ENCODE measurements around the gene OR2A1.
"Not testable (repeated sequence)": the region's sequence is repeated elsewhere in the genome, so short reads cannot be mapped to it uniquely, and the experiment has no call there.

Gene OR2A1, protein sequence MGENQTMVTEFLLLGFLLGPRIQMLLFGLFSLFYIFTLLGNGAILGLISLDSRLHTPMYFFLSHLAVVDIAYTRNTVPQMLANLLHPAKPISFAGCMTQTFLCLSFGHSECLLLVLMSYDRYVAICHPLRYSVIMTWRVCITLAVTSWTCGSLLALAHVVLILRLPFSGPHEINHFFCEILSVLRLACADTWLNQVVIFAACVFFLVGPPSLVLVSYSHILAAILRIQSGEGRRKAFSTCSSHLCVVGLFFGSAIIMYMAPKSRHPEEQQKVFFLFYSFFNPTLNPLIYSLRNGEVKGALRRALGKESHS

DNA sequence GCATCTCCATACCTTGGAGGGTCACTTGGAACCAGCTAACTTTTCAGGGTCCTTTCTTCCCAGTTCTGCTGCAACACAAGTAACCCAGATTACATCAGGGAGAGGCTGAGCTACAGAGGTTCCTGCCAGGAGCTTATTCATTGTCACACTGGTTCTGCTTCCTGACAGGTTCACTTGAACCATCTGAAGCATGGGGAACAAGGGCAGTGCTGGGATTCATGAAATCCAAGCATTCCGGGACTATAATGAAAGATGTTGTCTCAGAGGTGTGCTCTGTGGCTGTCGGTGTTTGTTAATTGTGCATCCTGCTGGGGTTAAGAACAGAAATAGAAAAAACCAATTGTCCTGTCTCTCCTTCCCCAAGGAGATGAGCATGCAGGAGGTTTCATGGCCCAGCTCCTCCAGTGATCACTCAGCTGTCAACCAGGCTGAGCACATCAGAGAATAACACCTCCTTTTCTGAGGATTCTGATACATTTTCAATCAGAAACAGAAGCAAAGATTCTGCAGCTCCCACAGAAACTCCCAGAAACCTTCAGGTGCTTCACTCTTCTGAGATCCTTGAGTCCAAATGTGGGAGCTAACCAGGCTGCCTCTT is at the start of gene OR2A1:
Gene OR2A1, plus strand, starts transcription at position 548 of the 598 bp plus-strand sequence. CDS start 5,706 bp downstream, outside the sequence.
- not testable (repeated sequence) for H3K9ac ChIP-seq (ENCODE audit: low read length); H3K9me3 ChIP-seq (ENCODE audit: control insufficient read depth, low read length); H3K4me1 ChIP-seq (ENCODE audit: control insufficient read depth, insufficient read depth, low read length); H3K27me3 ChIP-seq (replicated peaks; ENCODE audit: control insufficient read depth, insufficient read depth, low read length); DNase-seq (ENCODE audit: low read depth); H3K36me3 ChIP-seq (ENCODE audit: control insufficient read depth, insufficient read depth, low read length, severe bottlenecking); H3K4me3 ChIP-seq (ENCODE audit: low read length)

DNA sequence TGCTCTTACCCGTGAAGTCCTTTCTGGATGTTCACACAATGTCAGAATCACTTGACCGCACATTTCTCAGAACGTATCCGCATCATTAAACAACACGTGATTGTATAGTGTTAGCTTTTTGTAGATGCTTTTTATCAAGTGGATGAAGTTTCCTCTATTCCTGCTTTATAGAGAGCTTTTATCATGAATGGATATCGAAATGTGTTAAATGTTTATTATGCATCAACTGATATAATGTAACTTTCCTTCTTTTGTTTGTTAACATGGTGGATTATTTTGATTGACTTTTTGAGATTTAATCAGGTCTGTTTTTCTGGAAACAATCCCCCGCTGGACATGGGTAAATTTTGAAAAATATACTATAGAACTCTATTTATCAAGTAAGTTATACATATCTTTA is 47.5 kb upstream of the OR2A1 start, which contains the start of gene OR2A7:
Gene OR2A7, minus strand, starts transcription at position 101 of the 400 bp plus-strand sequence. CDS start 5,164 bp downstream, outside the sequence.
- not testable (repeated sequence) for H3K9me3 ChIP-seq (ENCODE audit: control insufficient read depth, low read length); H3K27me3 ChIP-seq (replicated peaks; ENCODE audit: control insufficient read depth, insufficient read depth, low read length); H3K4me3 ChIP-seq (ENCODE audit: low read length); H3K9ac ChIP-seq (ENCODE audit: low read length); H3K4me1 ChIP-seq (ENCODE audit: control insufficient read depth, insufficient read depth, low read length); DNase-seq (ENCODE audit: low read depth); H3K36me3 ChIP-seq (ENCODE audit: control insufficient read depth, insufficient read depth, low read length, severe bottlenecking)

DNA sequence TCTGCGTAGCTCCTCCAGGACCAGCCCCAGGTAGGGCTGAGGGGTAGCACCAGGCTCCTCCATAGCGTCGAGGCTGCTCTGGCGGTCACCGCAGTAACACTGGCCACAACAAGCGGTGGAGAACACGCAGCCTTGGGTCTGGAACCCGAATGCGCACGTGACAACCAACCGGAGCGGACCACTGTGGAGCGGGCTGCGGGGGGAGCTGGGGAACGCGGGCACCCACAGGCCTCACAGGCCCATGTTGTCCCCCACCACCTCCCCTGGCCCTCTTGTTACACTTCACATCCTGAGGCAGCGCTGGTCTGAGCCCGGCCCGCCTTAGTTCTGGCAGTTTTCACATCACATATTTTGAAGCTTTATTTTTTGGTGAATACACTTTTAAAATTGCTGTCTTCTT is 43.0 kb upstream of the OR2A1 start, which contains the start of gene CTAGE8:
Gene CTAGE8, minus strand, starts transcription at position 101 of the 400 bp plus-strand sequence. Its CDS starts 38 bp downstream, at position 63.
- not testable (repeated sequence) for H3K9ac ChIP-seq (ENCODE audit: low read length); H3K4me1 ChIP-seq (ENCODE audit: control insufficient read depth, insufficient read depth, low read length); DNase-seq (ENCODE audit: low read depth); H3K9me3 ChIP-seq (ENCODE audit: control insufficient read depth, low read length); H3K4me3 ChIP-seq (ENCODE audit: low read length); H3K36me3 ChIP-seq (ENCODE audit: control insufficient read depth, insufficient read depth, low read length, severe bottlenecking); H3K27me3 ChIP-seq (replicated peaks; ENCODE audit: control insufficient read depth, insufficient read depth, low read length)

DNA sequence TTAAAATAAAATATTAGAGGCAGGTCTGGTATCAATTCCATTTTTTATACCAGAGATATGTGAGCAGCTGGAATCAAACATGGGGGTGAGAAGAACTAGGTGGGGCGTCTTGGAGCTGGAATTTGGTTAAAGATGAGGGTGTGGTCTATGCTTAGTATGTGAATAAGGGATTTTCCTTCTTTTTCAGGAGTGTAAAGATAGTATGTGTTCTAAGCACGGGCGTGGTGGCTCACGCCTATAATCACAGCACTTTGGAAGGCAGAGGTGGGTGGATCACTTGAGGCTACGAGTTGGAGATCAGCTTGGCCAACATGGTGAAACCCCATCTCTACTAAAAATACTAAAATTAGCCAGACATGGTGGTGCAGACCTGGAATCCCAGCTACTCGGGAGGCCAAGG is 36.9 kb upstream of the OR2A1 start:
- DNase-seq (ENCODE audit: low read depth); H3K27me3 ChIP-seq (replicated peaks; ENCODE audit: control insufficient read depth, insufficient read depth, low read length): not testable (repeated sequence)

DNA sequence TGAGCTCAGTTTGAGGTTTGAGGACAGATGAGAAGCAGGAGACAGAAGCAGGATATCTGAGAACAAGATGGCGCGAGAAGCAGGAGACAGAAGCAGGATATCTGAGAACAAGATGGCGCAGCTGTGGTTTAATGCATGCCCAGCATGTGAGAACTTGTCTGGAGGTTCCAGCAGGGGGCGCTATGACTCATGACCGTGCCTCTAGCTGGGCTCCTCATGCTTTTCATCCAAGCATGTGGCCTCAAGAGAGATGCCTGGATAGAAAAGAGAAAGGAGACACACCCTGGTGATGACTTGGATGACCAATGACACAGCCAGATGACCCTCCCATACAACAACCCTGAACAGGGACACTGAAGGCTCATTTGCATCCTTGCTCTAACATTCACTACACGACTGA is 32.2 kb upstream of the OR2A1 start:
- H3K4me1 ChIP-seq (ENCODE audit: control insufficient read depth, insufficient read depth, low read length); H3K9me3 ChIP-seq (ENCODE audit: control insufficient read depth, low read length); H3K4me3 ChIP-seq (ENCODE audit: low read length); H3K27me3 ChIP-seq (replicated peaks; ENCODE audit: control insufficient read depth, insufficient read depth, low read length); DNase-seq (ENCODE audit: low read depth); H3K36me3 ChIP-seq (ENCODE audit: control insufficient read depth, insufficient read depth, low read length, severe bottlenecking); H3K9ac ChIP-seq (ENCODE audit: low read length): not testable (repeated sequence)

More for the DNA sequence above, 36.9 kb upstream of the OR2A1 start:
- not testable (repeated sequence) for H3K4me3 ChIP-seq (ENCODE audit: low read length); H3K9ac ChIP-seq (ENCODE audit: low read length); H3K9me3 ChIP-seq (ENCODE audit: control insufficient read depth, low read length); H3K4me1 ChIP-seq (ENCODE audit: control insufficient read depth, insufficient read depth, low read length); H3K36me3 ChIP-seq (ENCODE audit: control insufficient read depth, insufficient read depth, low read length, severe bottlenecking)

DNA sequence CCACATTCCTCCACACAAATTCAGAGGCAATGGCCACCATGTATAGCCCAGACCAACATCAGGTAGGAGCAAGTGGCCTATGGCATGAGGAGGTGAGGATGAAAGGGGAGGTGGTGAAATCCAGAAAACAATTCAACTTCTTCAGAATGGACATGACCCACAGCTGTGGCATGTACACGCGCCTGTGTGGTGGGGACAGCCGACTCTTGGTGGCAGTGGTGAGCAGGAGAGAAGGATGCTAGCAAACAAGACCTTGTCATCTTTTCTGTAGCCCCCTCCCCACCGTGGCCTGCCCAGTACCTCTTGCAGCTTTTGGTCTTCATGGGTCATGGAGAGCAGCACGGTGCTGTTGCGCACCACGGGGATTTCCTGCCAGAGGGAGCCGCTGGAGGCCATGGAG is 30.2 kb upstream of the OR2A1 start:
- H3K9me3 ChIP-seq (ENCODE audit: control insufficient read depth, low read length); H3K9ac ChIP-seq (ENCODE audit: low read length); DNase-seq (ENCODE audit: low read depth); H3K27me3 ChIP-seq (replicated peaks; ENCODE audit: control insufficient read depth, insufficient read depth, low read length); H3K36me3 ChIP-seq (ENCODE audit: control insufficient read depth, insufficient read depth, low read length, severe bottlenecking); H3K4me1 ChIP-seq (ENCODE audit: control insufficient read depth, insufficient read depth, low read length); H3K4me3 ChIP-seq (ENCODE audit: low read length): not testable (repeated sequence)

DNA sequence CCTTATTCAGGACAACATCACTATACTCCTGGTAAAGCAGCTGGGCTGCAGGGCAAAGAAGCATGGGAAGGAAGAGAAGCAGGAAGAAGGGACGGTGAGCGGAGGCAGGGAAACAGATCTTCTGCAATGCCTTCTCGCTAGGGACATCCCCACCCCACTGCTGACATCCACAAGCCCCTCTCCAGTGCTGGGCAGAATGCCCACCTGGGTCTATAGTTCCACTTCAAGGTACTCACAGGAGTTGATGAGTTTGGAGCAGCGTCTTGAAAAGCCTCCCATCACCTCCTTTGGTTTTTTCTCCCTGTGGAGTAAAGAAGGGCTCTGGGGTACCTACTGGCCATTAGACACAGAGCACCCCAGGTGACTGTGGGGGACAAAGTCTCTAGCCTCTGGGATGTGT is 29.7 kb upstream of the OR2A1 start:
- DNase-seq (ENCODE audit: low read depth); H3K36me3 ChIP-seq (ENCODE audit: control insufficient read depth, insufficient read depth, low read length, severe bottlenecking); H3K27me3 ChIP-seq (replicated peaks; ENCODE audit: control insufficient read depth, insufficient read depth, low read length); H3K9me3 ChIP-seq (ENCODE audit: control insufficient read depth, low read length); H3K4me3 ChIP-seq (ENCODE audit: low read length); H3K4me1 ChIP-seq (ENCODE audit: control insufficient read depth, insufficient read depth, low read length); H3K9ac ChIP-seq (ENCODE audit: low read length): not testable (repeated sequence)

DNA sequence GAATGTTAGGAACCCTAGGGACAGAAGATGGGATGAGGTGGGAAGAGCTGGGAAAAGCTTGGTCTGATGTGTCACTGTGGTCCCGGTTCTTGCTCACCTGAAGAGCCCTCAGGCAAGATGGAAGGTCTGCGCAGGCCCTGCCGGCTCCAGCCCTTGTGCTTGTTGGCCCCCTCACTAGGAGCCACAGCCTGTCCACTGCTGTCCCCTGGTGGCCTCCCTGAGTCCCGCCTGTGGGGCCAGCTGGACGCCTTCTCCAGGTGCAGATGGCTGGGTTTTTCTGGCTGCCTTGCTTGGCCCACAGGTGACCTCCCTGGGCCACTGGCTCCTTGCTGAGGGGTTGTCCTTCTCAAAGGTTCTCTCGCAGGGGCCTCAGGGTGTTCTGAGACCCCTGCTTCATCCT is 28.5 kb upstream of the OR2A1 start:
- not testable (repeated sequence) for H3K36me3 ChIP-seq (ENCODE audit: control insufficient read depth, insufficient read depth, low read length, severe bottlenecking); H3K4me1 ChIP-seq (ENCODE audit: control insufficient read depth, insufficient read depth, low read length); H3K27me3 ChIP-seq (replicated peaks; ENCODE audit: control insufficient read depth, insufficient read depth, low read length); DNase-seq (ENCODE audit: low read depth); H3K9me3 ChIP-seq (ENCODE audit: control insufficient read depth, low read length); H3K9ac ChIP-seq (ENCODE audit: low read length); H3K4me3 ChIP-seq (ENCODE audit: low read length)

DNA sequence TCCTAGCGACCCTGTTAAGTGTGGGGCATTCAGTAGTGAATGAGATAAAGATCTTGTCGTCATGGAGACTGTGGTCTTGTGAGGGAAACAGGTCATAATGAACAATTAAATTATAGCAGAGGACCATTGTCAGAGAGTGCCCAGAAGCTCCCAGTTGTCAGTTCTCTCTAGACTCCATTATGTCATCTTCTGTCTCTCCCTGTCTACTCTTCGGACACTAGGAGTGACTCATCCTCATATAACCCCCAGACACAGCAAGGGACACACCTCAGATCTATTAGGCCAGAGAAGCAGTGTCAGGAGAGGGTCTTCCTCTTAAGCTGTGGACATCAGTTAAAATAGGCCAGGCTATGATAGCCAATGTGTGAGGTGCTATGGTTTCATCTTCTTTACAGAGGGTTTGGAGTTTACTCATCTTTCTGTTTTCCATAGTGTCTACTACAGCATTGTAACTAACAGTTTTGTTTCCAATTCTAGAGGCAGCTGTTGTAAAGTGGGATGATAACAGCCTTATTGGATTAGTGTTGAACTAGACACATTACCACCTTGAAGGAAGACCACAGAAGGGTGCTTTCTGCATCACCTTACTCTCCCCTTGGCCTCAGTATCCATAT is 24.9 kb upstream of the OR2A1 start:
- not testable (repeated sequence) for DNase-seq (ENCODE audit: low read depth); H3K27me3 ChIP-seq (replicated peaks; ENCODE audit: control insufficient read depth, insufficient read depth, low read length); H3K9me3 ChIP-seq (ENCODE audit: control insufficient read depth, low read length); H3K9ac ChIP-seq (ENCODE audit: low read length); H3K4me1 ChIP-seq (ENCODE audit: control insufficient read depth, insufficient read depth, low read length); H3K4me3 ChIP-seq (ENCODE audit: low read length); H3K36me3 ChIP-seq (ENCODE audit: control insufficient read depth, insufficient read depth, low read length, severe bottlenecking)

DNA sequence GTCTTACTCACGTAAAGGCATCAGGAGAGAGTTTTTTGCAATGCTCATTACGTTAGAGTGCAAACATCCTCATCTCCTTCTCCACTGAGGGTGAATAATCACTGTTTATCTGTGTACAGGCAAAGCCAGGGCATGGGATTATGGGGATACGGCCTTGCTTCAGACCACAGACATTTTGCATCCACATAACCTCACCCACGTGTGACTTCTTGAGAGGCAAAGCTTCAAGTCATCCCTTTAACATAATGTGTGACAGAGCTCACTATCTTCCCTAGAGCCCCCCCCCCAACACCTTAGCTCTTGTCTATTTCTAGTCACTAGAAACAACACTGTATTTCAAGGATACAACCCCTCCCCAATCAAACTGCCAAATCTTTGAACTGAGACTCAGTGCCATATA is 20.6 kb upstream of the OR2A1 start:
- not testable (repeated sequence) for DNase-seq (ENCODE audit: low read depth); H3K9me3 ChIP-seq (ENCODE audit: control insufficient read depth, low read length); H3K4me3 ChIP-seq (ENCODE audit: low read length); H3K36me3 ChIP-seq (ENCODE audit: control insufficient read depth, insufficient read depth, low read length, severe bottlenecking); H3K9ac ChIP-seq (ENCODE audit: low read length); H3K27me3 ChIP-seq (replicated peaks; ENCODE audit: control insufficient read depth, insufficient read depth, low read length); H3K4me1 ChIP-seq (ENCODE audit: control insufficient read depth, insufficient read depth, low read length)

DNA sequence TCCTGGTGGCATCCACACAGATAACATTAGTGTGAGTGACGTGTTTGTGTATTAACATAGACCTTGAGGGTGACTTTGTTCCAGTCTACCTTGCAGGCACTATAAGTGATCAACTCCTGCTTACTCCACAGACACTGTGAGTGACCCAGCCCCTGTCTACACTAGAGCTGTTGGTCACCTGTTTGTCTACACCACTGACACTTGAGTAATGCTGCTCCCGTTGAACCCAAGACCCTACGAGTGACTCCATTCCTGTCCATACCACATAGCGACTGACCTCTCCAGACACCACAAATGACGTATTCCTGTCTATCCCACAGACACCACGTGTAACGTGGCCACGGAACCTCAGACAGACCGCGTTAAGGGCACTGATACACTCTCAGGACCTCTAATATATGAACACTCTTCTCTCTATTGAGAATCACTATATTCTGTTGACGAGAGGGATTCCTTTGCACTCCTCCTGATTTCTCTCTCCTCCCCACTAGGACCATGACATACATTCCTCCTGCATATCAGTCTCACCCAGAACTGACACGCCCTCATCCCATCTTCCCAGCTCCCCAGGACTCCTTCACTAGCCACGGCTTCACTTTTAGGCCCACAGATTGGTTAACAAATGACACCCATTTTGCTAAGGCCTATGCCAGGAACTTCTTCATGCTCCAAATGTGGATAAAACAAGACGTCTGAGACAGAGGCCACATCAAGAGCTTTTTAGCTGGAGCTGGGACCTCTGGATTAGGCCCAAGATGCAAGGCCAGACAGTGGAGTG is 19.6 kb upstream of the OR2A1 start:
- not testable (repeated sequence) for H3K4me1 ChIP-seq (ENCODE audit: control insufficient read depth, insufficient read depth, low read length); H3K36me3 ChIP-seq (ENCODE audit: control insufficient read depth, insufficient read depth, low read length, severe bottlenecking); H3K9ac ChIP-seq (ENCODE audit: low read length); DNase-seq (ENCODE audit: low read depth); H3K9me3 ChIP-seq (ENCODE audit: control insufficient read depth, low read length); H3K4me3 ChIP-seq (ENCODE audit: low read length); H3K27me3 ChIP-seq (replicated peaks; ENCODE audit: control insufficient read depth, insufficient read depth, low read length)
